Hepatic stellate cell (primary cell): ENCODE measurements around the gene PYGO2.
"Not testable (repeated sequence)": the region's sequence is repeated elsewhere in the genome, so short reads cannot be mapped to it uniquely, and the experiment has no call there.

ENCODE experiments used
- DNase-seq: peaks from one replicate; pipeline ENCODE4 v3.0.0; 2011; ENCODE audit warnings: low spot score

PYGO2 gene

GRCh38 chr1:154999571-155000410 is 38.2 kb upstream of the PYGO2 start:
- DNase-seq, result no peak

GRCh38 chr1:154998818-154999570 is 37.4 kb upstream of the PYGO2 start:
- peak; percentile 87 for DNase-seq

GRCh38 chr1:154998201-154998780 is 36.7 kb upstream of the PYGO2 start:
- DNase-seq, result no peak

GRCh38 chr1:154996966-154997701 is 35.6 kb upstream of the PYGO2 start:
- DNase-seq, result no peak

- DNase-seq, result peak; percentile 88
Observed at GRCh38 chr1:154995301-154995983, 33.9 kb upstream of the PYGO2 start.

DNA sequence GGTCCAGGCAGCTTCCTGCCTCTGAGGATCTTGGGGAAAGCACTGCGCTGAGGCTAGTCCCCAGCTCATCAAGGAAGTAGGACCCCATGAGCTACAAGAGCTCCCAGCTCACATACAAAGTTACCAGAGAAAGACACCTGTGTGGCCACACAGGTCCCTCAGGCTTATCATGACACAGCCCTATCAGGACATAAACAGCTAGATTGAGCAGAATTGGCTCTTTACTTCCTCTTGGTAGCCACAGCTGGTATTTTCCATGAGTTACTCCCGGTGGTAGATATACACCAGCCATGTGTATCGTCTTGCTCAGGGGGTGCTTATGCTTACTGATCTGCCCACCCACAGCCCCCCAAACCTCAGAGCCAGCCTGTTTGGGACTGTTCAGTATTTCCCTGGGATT is 33.0 kb upstream of the PYGO2 start:
- DNase-seq, result no peak

DNA sequence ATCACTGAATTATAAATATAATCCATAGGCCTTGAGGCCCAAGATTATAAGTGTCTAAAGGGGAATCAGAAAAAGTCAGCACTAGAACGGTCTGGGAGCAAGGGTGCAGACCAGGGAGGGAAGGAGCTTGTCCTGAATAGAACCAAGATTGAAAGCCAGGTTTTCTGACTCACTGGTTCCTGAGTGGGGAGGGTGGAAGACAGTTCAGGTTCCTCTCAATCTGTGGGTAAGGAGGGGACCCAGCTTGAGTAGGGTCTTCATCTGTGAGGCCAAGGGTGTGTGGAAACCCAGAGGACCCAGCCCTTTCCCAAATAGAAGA is 32.6 kb upstream of the PYGO2 start:
- no peak for DNase-seq

DNA sequence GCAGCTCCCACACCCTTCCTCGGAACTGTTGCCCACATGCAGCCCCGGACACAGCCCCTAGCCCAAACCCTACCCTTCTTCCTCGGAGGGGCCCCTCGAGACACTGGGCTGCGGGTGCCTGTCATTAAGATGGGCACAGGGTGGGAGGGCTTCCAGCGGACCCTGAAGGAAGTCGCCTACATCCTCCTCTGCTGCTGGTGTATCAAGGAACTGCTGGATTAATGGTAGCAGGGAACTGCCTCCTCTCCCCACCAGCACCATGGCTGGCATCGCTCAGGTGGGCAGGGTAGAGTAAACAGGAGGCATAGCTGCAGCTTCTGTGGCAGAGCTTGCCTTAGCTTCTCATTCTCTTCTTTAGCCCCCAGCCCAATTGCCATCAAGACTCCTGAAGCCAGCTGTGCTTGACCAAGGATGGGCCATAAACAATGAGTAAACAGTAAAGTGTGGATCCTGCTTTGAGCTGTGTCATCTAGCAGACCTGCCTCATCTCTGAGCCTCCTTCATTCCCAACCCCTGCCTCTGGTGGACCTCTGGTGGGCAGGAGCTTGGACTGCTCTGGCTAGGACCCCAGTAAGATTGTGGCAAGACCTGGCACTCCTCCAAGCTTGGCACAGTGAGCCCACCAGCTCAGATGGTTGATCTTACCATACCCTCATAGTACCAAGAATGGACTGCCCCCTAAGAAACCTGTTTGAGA is 32.1 kb upstream of the PYGO2 start, which contains the start of gene LENEP:
Gene LENEP, plus strand, starts transcription at position 15 of the 697 bp plus-strand sequence. Its CDS starts 22 bp downstream, at position 37.
- no peak for DNase-seq

GRCh38 chr1:154992721-154993571 is 31.4 kb upstream of the PYGO2 start:
- no peak for DNase-seq

- DNase-seq, result no peak
Observed at GRCh38 chr1:154990276-154990675, 28.7 kb upstream of the PYGO2 start.

GRCh38 chr1:154989195-154989860 is 27.7 kb upstream of the PYGO2 start:
- DNase-seq, result no peak

- DNase-seq, result no peak
Observed at GRCh38 chr1:154988058-154988954, 26.7 kb upstream of the PYGO2 start.

DNA sequence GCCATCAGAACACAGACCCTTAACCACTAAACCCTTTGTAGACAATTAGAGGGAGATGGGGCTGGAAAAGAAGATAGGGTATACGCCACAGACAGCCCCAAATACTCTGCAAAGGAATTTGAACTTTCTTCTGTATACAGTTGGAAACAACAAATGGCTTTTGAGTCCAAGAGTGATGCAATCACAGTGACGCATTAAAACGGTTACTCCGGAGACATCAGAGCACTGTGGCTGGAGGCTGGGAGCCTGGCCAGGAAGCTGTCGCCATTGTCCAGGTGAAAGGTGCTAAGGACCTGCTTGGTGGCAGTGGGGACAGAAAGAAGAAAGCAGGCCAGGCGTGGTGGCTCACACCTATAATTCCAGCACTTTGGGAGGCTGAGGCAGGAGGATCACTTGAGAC is 25.7 kb upstream of the PYGO2 start:
- DNase-seq, result no peak

DNA sequence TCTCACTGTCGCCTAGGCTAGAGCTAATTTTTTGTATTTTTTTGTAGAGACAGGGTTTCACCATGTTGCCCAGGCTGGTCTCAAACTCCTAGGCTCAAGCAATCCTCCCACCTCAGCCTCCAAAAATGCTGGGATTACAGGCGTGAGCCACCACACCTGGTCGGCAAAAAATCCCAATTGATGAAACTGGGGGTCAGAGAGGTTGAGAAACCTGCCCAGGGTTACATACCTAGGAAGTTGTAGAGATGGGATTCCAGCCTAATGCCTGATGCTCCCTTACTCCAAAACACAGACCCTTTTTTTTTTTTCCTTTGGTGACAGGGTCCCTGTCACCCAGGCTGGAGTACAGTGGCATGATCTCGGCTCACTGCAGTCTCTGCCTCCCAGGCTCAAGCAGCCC is 25.2 kb upstream of the PYGO2 start:
- not testable (repeated sequence) for DNase-seq

DNA sequence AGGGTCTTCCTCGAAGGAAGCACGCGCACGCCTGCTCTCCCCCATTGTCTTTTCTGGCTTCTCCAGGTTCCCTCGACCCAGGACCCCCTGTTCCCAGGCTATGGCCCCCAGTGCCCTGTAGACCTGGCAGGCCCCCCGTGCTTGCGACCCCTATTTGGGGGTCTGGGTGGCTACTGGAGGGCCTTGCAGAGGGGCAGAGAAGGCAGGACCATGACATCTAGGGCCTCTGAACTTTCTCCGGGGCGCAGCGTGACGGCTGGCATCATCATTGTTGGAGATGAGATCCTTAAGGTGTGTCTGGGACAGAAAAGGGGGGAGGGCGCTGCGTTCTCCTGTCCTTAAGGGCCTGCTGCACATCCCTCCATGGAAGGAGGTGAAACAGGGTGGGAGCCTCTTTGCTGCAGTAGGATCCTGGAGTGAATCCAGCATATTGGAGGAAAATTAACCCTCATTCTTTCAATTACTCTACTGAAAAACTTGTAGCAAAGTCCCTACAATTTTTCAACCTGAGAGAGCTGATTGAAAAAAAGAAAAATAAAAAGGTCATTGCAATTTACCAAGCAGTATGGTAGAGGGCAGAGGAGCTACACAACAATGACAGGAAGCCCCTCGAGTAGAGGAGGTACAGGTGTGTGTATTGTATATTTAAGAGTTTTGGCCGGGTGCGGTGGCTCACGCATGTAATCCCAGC is 22.3 kb upstream of the PYGO2 start:
- no peak for DNase-seq

DNA sequence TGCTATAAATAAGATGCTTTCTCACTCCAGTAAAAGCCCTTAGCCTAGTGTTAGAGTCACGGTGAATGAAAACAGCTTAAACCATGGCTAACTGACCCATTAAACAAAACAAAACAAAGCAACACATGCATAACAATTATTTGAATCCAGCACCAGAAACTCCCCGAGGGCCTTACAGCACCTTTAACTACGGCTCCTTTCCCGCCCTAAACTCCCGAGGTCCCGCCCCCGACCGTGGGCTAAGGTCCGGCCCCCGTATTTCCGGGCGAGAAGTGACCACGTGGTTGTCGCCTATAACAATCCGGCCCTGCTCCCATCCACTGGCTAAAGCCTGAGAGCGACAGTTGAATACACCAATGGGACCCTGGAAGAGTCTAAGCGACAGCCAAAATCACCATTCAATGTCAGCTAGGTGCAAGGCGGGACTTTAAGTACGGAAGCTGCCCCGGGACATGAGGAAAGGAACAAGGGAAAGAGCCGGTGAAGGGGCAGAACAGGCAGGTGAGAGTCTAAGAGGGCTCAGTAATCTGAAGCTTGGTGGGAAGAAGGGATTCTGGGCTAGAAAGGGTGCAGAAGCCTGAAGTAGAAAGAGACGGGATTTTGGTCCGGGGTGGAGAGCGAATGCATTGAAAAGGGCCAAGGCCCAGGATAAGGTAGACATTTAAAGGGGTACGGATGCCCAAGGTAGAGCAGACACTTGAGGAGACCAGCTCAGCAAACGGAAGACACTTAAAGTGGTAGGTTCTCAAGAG is 21.5 kb upstream of the PYGO2 start, which contains the start of gene FLAD1:
Gene FLAD1, plus strand, starts transcription at position 448 of the 752 bp plus-strand sequence. CDS start 351 bp downstream, outside the sequence.
- peak; percentile 100 for DNase-seq

DNA sequence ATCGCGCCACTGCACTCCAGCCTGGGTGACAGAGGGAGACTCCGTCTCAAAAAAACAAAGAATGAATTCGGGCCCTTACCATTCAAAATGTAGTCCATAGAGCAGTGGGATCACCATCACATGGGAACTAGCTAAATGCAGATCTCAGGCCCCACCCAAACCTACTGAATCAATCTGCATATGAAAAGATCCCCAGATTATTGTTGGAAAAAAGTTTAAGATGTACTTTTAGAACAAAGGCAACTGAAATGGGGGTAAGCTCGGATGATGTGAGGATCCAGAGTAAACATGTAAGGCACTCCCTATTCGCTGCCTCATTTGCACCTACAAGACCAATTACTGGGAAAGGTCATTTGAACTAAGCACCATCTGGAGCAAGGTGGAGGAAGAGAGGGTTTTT is 20.8 kb upstream of the PYGO2 start:
- no peak for DNase-seq
